HG03520 (cell line): ENCODE results near the gene UQCC2.

ENCODE experiments used
- ATAC-seq: cut with Tn5 transposase; IDR thresholded peaks from one replicate; pipeline ENCODE4 v1.9.1; 2021; ENCODE audit warnings: mild to moderate bottlenecking, moderate library complexity; ENCODE audit not compliant: unreplicated experiment

The UQCC2 gene

GRCh38 chr6:33659986-33660385, 51.5 kb downstream of the UQCC2 start:
- no peak for ATAC-seq

- no peak for ATAC-seq
These were observed 52.4 kb downstream of the UQCC2 start for GRCh38 chr6:33658982-33659689.

GRCh38 chr6:33656844-33657243, 54.7 kb downstream of the UQCC2 start:
- no peak for ATAC-seq

- ATAC-seq: no peak
These were observed 56.5 kb downstream of the UQCC2 start for GRCh38 chr6:33654831-33655554.

- ATAC-seq: no peak
These were observed 59.5 kb downstream of the UQCC2 start for GRCh38 chr6:33652002-33652401.

GRCh38 chr6:33651403-33651802, 60.1 kb downstream of the UQCC2 start:
- no peak for ATAC-seq
